DND-41 (cell line): ENCODE data around the gene TTF1.

ENCODE experiments used
- ATAC-seq: fragments of 200-7000 bp; cut with Tn5 transposase; 3 replicates; pipeline ENCODE4 v1.9.1; 2021; ENCODE audit warnings: low read depth; ENCODE audit not compliant: insufficient read depth
- DNase-seq: peaks from one replicate; pipeline ENCODE4 v3.0.0-alpha.2; 2020
- H2AFZ ChIP-seq: 2 replicates; pipeline ENCODE4 v1.6.0; 2012; ENCODE audit warnings: low read depth, low read length
- H3K27ac ChIP-seq: 2 replicates; pipeline ENCODE4 v1.5.1; 2012; ENCODE audit warnings: low read length, inconsistent platforms
- H3K27me3 ChIP-seq: fragments of 200-600 bp; sonication (generic); 2 replicates; pipeline ENCODE4 v1.6.0; 2012; ENCODE audit warnings: low read length, mild to moderate bottlenecking, inconsistent platforms; ENCODE audit not compliant: insufficient read depth, poor library complexity
- H3K36me3 ChIP-seq: 2 replicates; pipeline ENCODE4 v1.5.1; 2012; ENCODE audit warnings: low read length, inconsistent platforms; ENCODE audit not compliant: insufficient read depth
- H3K4me1 ChIP-seq: 2 replicates; pipeline ENCODE4 v1.5.1; 2012; ENCODE audit warnings: mild to moderate bottlenecking, low read length; ENCODE audit not compliant: insufficient read depth
- H3K4me2 ChIP-seq: 2 replicates; pipeline ENCODE4 v1.6.0; 2012; ENCODE audit warnings: mild to moderate bottlenecking, moderate library complexity, low read length, inconsistent platforms; ENCODE audit not compliant: insufficient read depth
- H3K4me3 ChIP-seq, 2 experiments: fragments of 200-600 bp in 1 of 2; shearing (Covaris generic) in 1 of 2; 2 replicates each; pipeline ENCODE4 v1.5.1; 2012 to 2016; ENCODE audit warnings: inconsistent platforms in 2 of 2, low read length in 2 of 2, mild to moderate bottlenecking in 2 of 2, low read depth in 1 of 2, moderate library complexity in 1 of 2
- H3K79me2 ChIP-seq: 2 replicates; pipeline ENCODE4 v1.6.0; 2012; ENCODE audit warnings: low read length, inconsistent platforms; ENCODE audit not compliant: insufficient read depth
- H3K9ac ChIP-seq: 2 replicates; pipeline ENCODE4 v1.6.0; 2012; ENCODE audit warnings: low read depth, mild to moderate bottlenecking, inconsistent platforms, low read length, moderate library complexity
- H3K9me3 ChIP-seq: 2 replicates; pipeline ENCODE4 v1.5.1; 2012; ENCODE audit warnings: low read length, moderate library complexity, mild to moderate bottlenecking, inconsistent platforms; ENCODE audit not compliant: insufficient read depth, severe bottlenecking
- H4K20me1 ChIP-seq: 2 replicates; pipeline ENCODE4 v1.6.0; 2012; ENCODE audit warnings: low read length; ENCODE audit not compliant: insufficient read depth
- CTCF ChIP-seq: IDR thresholded peaks from 2 replicates; pipeline ENCODE4 v1.5.1; 2012; ENCODE audit warnings: borderline replicate concordance, low read length, moderate library complexity, mild to moderate bottlenecking; ENCODE audit not compliant: poor library complexity, severe bottlenecking; ENCODE audit errors: extremely low read depth
- EZH2 ChIP-seq: IDR thresholded peaks from 3 replicates; pipeline ENCODE4 v1.6.1; 2012; ENCODE audit warnings: borderline replicate concordance, low read depth, mild to moderate bottlenecking, moderate library complexity, low read length, inconsistent platforms; ENCODE audit not compliant: severe bottlenecking

TTF1 gene

DNA sequence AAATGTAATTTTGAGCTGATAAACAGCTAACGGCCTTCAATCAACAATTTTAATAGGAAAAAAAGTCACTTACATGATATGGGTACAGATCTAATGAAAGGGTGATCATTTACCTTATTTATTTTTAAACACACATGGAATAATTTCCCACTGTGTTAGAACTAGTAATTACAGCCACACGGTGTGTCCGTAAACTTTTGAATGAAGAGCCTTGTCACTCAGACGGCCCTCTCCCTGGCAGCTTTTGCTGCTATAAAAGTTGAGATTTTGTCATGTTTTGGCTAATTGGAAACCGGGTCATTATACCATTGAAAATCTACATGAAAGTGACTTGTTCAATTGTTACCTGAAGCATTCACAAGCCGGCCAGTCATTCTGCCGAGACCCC, 19.0 kb upstream of the TTF1 start:
- Histone ChIP-seq H3K27ac (no peak overlapping the region), H3K9me3 (no peaks in the 10 kb centered on the region), H3K9ac (no peak overlapping the region), H3K4me2 (no peak overlapping the region), H3K27me3 (peaks cover 40% of the 10 kb centered on the region), H4K20me1 (no peaks in the 10 kb centered on the region), H3K79me2 (no peaks in the 10 kb centered on the region), H2AFZ (no peak overlapping the region), H3K4me1 (no peaks in the 10 kb centered on the region), H3K36me3 (no peaks in the 10 kb centered on the region), H3K4me3 (no peak overlapping the region)
- no peak for DNase-seq
- TF ChIP-seq CTCF (no peak), EZH2 (no peak)
- no peak for ATAC-seq

DNA sequence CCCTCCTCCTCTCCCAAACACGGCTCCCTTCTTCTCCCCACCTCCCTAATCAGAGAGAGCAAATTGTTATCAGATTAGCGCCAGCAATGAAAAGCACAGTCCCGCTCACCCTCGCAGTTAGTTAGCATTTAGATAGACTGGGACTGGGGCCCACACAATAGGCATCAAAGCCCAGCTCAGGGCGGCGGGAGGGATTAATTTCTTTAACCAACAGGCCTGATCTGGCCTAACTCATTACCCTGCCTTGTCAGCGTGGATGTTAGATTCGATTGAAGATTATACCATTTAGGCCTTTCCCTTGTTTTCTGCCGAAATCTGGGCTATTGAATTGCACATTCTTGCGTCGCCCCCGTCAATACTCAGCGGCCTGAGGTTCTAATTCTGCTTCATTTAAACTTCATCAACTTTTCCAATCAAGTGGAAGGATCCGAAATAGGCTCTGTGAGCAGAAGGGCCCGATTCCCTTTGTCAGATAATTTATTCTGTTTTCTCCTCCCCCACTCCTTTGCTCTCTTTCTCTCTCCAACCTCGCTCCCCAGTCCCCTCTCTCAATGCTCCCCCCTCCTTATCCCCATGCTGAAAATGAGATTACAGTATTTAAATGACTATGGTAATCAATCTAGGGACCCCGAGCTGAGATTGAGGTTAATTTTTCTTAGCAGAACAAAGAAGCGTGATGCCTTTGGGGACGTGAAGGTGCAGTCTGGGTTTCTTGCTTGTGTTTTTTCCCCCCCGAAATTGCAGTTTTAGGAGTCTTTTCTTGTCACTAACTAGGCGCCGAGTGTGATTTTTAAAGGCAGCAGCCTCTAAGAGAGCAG, 18.4 kb upstream of the TTF1 start:
- no peaks in the 10 kb centered on the region for H3K79me2 ChIP-seq
- TF ChIP-seq EZH2, result no peak
- no peak for TF ChIP-seq CTCF
- H4K20me1 ChIP-seq, result no peaks in the 10 kb centered on the region
- no peak overlapping the region for H3K4me3 ChIP-seq
- no peak overlapping the region for H3K27ac ChIP-seq
- H3K9me3 ChIP-seq, result no peaks in the 10 kb centered on the region
- no peak overlapping the region for H3K4me2 ChIP-seq
- no peaks in the 10 kb centered on the region for H3K36me3 ChIP-seq
- H3K4me1 ChIP-seq, result no peaks in the 10 kb centered on the region
- no peak for DNase-seq
- no peak overlapping the region for H3K9ac ChIP-seq
- ATAC-seq, result no peak
- no peak overlapping the region for H2AFZ ChIP-seq
- peaks cover 37% of the 10 kb centered on the region for H3K27me3 ChIP-seq

DNA sequence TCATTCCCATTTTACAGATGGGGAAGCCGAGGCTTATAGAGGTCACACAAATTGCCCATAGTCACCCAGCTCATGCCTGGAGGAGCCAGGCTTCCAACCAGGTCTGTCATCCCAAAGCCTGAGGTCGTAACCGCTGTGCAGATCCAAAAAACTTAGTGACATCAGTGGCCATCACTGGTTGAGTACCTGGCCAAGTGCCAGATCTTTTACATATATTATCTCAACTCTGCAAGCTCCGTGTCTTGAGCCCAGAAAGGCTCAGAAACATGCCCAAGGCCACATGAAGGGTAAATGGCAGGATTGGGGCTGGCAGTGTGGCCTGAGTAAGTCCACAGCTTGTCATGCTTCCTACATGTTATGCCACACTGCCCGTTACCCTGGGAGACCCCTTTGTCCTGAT, 16.9 kb upstream of the TTF1 start:
- Histone ChIP-seq H3K4me2 (no peak overlapping the region), H4K20me1 (no peaks in the 10 kb centered on the region), H3K79me2 (no peaks in the 10 kb centered on the region), H3K36me3 (no peaks in the 10 kb centered on the region), H3K4me1 (no peaks in the 10 kb centered on the region), H3K4me3 (no peak overlapping the region), H3K9me3 (no peaks in the 10 kb centered on the region), H2AFZ (no peak overlapping the region), H3K27ac (no peak overlapping the region), H3K9ac (no peak overlapping the region), H3K27me3 (peaks cover 43% of the 10 kb centered on the region)
- TF ChIP-seq CTCF, result no peak
- no peak for TF ChIP-seq EZH2
- ATAC-seq, result no peak
- no peak for DNase-seq

DNA sequence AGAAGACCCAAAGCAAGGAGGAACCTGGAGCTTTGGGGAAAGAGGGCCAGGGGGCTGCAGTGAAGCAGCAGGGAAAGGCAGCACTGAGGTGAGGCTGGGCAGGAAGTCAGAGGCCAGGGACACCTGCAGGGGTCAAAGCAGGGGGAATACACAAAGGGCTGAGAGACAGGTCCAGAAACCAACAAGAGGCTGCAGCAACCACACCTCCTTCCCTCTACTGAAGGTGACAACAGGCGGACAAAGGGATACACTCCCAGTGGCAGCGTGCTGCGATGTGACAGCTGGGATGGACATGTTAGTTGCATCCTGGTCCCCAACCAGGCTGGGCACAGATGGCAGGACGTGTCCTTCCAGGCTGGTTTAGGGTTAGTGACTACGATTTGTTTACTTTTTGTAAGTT, 15.9 kb upstream of the TTF1 start:
- Histone ChIP-seq H3K9me3 (no peaks in the 10 kb centered on the region), H4K20me1 (no peaks in the 10 kb centered on the region), H3K9ac (no peak overlapping the region), H3K4me2 (no peak overlapping the region), H2AFZ (no peak overlapping the region), H3K27me3 (peaks cover 43% of the 10 kb centered on the region), H3K4me3 (no peak overlapping the region), H3K4me1 (no peaks in the 10 kb centered on the region), H3K36me3 (no peaks in the 10 kb centered on the region), H3K27ac (no peak overlapping the region), H3K79me2 (no peaks in the 10 kb centered on the region)
- no peak for TF ChIP-seq CTCF
- TF ChIP-seq EZH2, result no peak
- DNase-seq (no peak), ATAC-seq (no peak)
